ENCODE measurements around the gene PGBD1. TPM values are rescaled to one million over a fixed set of nuclear protein-coding genes. Genes with fewer than 3 reads are reported as not detected.
A peak's percentile ranks its signal among the peaks of the same experiment; 100 is the strongest.

PGBD1 gene
- total and polyA plus RNA-seq, 2 of the 13 experiments (the other 11 are each of a cell fraction or from before 2014, with no cell fraction given), result 3.6 to 6.9 TPM

DNA sequence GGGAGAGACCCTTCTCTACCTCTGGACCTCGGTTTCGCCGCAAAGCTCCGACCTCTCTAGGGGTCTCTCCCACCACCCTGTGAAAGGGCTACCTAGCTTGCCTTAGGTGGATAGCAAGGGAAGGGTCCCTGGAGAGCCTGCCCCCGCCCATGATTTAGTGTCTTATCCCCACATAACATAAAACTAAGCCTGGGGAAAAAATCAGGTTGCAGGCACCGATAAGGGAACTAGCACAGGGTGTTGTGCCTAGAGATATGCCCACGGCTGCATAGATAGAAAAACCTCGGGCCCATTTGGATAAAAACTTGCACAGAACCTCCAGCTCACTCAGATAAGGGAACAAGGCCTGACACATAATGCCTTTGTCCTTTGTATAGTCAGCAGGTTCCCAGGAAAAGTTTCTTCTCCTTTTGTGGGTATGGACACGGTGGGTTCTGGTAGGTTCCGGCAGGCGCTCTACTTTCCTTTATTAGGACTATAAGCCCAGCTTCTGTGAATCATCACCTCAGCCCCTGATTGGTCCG lies 53.7 kb downstream of the PGBD1 start (continued):
- TF ChIP-seq, protein P1, sequence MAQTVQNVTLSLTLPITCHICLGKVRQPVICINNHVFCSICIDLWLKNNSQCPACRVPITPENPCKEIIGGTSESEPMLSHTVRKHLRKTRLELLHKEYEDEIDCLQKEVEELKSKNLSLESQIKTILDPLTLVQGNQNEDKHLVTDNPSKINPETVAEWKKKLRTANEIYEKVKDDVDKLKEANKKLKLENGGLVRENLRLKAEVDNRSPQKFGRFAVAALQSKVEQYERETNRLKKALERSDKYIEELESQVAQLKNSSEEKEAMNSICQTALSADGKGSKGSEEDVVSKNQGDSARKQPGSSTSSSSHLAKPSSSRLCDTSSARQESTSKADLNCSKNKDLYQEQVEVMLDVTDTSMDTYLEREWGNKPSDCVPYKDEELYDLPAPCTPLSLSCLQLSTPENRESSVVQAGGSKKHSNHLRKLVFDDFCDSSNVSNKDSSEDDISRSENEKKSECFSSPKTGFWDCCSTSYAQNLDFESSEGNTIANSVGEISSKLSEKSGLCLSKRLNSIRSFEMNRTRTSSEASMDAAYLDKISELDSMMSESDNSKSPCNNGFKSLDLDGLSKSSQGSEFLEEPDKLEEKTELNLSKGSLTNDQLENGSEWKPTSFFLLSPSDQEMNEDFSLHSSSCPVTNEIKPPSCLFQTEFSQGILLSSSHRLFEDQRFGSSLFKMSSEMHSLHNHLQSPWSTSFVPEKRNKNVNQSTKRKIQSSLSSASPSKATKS (CRISPR knock-in tag; IDR thresholded peaks at IDR 0.05), result no peak
- TF ChIP-seq ZNF292 (CRISPR knock-in tag; IDR thresholded peaks at IDR 0.05; ENCODE audit: borderline replicate concordance, low read depth), result no peak
- TF ChIP-seq IRX3 (CRISPR knock-in tag; IDR thresholded peaks at IDR 0.05; ENCODE audit: borderline replicate concordance, low read depth), result 0 out of 2 replicates have a peak, but pooled peaks have one; percentile 11
- no peak for TF ChIP-seq ZNF772 (CRISPR knock-in tag; IDR thresholded peaks at IDR 0.05)
- TF ChIP-seq, protein P2, sequence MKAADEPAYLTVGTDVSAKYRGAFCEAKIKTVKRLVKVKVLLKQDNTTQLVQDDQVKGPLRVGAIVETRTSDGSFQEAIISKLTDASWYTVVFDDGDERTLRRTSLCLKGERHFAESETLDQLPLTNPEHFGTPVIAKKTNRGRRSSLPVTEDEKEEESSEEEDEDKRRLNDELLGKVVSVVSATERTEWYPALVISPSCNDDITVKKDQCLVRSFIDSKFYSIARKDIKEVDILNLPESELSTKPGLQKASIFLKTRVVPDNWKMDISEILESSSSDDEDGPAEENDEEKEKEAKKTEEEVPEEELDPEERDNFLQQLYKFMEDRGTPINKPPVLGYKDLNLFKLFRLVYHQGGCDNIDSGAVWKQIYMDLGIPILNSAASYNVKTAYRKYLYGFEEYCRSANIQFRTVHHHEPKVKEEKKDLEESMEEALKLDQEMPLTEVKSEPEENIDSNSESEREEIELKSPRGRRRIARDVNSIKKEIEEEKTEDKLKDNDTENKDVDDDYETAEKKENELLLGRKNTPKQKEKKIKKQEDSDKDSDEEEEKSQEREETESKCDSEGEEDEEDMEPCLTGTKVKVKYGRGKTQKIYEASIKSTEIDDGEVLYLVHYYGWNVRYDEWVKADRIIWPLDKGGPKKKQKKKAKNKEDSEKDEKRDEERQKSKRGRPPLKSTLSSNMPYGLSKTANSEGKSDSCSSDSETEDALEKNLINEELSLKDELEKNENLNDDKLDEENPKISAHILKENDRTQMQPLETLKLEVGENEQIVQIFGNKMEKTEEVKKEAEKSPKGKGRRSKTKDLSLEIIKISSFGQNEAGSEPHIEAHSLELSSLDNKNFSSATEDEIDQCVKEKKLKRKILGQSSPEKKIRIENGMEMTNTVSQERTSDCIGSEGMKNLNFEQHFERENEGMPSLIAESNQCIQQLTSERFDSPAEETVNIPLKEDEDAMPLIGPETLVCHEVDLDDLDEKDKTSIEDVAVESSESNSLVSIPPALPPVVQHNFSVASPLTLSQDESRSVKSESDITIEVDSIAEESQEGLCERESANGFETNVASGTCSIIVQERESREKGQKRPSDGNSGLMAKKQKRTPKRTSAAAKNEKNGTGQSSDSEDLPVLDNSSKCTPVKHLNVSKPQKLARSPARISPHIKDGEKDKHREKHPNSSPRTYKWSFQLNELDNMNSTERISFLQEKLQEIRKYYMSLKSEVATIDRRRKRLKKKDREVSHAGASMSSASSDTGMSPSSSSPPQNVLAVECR (CRISPR knock-in tag; IDR thresholded peaks at IDR 0.05; ENCODE audit: borderline replicate concordance), result no peak
- no peak for TF ChIP-seq SP4 (CRISPR knock-in tag; IDR thresholded peaks at IDR 0.05)
- no peak for TF ChIP-seq NR2C2 (CRISPR knock-in tag; IDR thresholded peaks at IDR 0.05; ENCODE audit: borderline replicate concordance)
- TF ChIP-seq, protein P3, sequence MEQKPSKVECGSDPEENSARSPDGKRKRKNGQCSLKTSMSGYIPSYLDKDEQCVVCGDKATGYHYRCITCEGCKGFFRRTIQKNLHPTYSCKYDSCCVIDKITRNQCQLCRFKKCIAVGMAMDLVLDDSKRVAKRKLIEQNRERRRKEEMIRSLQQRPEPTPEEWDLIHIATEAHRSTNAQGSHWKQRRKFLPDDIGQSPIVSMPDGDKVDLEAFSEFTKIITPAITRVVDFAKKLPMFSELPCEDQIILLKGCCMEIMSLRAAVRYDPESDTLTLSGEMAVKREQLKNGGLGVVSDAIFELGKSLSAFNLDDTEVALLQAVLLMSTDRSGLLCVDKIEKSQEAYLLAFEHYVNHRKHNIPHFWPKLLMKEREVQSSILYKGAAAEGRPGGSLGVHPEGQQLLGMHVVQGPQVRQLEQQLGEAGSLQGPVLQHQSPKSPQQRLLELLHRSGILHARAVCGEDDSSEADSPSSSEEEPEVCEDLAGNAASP (CRISPR knock-in tag; IDR thresholded peaks at IDR 0.05; ENCODE audit: borderline replicate concordance), result no peak
- no peak for TF ChIP-seq ZZZ3 (CRISPR knock-in tag; IDR thresholded peaks at IDR 0.05; ENCODE audit: borderline replicate concordance)
- peak; percentile 61; the same call in 1 of the 2 replicates for TF ChIP-seq PHF20 (CRISPR knock-in tag; IDR thresholded peaks at IDR 0.05)
- TF ChIP-seq CBX5 (CRISPR knock-in tag; IDR thresholded peaks at IDR 0.05; ENCODE audit: borderline replicate concordance), result no peak
- no peak for TF ChIP-seq ZNF430 (CRISPR knock-in tag; IDR thresholded peaks at IDR 0.05)
- TF ChIP-seq, protein P4, sequence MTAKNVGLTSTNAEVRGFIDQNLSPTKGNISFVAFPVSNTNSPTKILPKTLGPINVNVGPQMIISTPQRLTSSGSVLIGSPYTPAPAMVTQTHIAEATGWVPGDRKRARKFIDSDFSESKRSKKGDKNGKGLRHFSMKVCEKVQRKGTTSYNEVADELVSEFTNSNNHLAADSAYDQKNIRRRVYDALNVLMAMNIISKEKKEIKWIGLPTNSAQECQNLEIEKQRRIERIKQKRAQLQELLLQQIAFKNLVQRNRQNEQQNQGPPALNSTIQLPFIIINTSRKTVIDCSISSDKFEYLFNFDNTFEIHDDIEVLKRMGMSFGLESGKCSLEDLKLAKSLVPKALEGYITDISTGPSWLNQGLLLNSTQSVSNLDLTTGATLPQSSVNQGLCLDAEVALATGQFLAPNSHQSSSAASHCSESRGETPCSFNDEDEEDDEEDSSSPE (CRISPR knock-in tag; IDR thresholded peaks at IDR 0.05), result no peak
- no peak for TF ChIP-seq ZNF263 (CRISPR knock-in tag; IDR thresholded peaks at IDR 0.05)
- no peak for TF ChIP-seq CEBPB (IDR thresholded peaks at IDR 0.05; ENCODE audit: borderline replicate concordance, low read depth, low read length)
- no peak for TF ChIP-seq BCL6 (CRISPR knock-in tag; IDR thresholded peaks at IDR 0.05)
- no peak; the same call in 1 of the 2 replicates for TF ChIP-seq ZNF569 (CRISPR knock-in tag; IDR thresholded peaks at IDR 0.05; ENCODE audit: borderline replicate concordance)
- TF ChIP-seq SSRP1 (CRISPR knock-in tag; IDR thresholded peaks at IDR 0.05), result no peak
- TF ChIP-seq, protein P5, sequence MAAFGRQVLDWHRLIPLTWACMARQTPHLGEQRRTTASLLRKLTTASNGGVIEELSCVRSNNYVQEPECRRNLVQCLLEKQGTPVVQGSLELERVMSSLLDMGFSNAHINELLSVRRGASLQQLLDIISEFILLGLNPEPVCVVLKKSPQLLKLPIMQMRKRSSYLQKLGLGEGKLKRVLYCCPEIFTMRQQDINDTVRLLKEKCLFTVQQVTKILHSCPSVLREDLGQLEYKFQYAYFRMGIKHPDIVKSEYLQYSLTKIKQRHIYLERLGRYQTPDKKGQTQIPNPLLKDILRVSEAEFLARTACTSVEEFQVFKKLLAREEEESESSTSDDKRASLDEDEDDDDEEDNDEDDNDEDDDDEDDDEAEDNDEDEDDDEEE (CRISPR knock-in tag; IDR thresholded peaks at IDR 0.05), result peak; percentile 64; the same call in 1 of the 2 replicates
- TF ChIP-seq TGIF2 (CRISPR knock-in tag; IDR thresholded peaks at IDR 0.05), result no peak; the same call in 1 of the 2 replicates
- TF ChIP-seq ZNF792 (CRISPR knock-in tag; IDR thresholded peaks at IDR 0.05), result no peak

Data from HepG2 (cell line).